ENCODE data around the gene GP1BA.

Gene GP1BA

DNA sequence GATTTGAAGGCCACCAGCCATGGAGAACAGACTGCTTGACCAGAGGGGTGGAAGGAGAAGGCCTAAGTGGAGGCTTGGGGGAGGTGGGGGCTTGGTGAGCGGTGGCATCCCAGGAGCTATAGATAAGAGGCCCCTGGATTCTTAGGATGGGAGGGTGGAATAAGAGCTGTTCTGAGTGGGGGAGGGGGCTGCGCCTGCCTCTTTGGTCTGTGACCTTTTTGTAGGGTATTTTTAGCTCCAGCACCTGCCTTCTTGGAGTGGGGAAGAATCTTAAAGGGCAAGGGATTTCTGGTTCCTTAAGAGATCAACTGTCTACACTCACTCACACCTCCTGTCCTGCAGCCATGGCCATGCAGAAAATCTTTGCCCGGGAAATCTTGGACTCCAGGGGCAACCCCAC lies 19.4 kb downstream of the GP1BA start:
- DNase-seq = no peak

- no peak for DNase-seq
Measured at GRCh38 chr17:4953451-4953961, 21.4 kb downstream of the GP1BA start.

DNA sequence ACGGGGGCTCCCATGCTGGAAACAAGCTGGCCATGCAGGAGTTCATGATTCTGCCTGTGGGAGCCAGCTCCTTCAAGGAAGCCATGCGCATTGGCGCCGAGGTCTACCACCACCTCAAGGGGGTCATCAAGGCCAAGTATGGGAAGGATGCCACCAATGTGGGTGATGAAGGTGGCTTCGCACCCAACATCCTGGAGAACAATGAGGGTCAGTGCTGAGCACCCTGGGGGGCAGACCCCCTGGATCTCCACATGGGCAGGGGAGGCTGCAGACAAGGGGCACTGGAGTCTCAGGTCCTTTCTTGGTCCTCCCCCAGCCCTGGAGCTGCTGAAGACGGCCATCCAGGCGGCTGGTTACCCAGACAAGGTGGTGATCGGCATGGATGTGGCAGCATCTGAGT lies 23.0 kb downstream of the GP1BA start:
- no peak for DNase-seq

- DNase-seq = peak; percentile 34
Measured at GRCh38 chr17:4956493-4957061, 24.5 kb downstream of the GP1BA start.

- DNase-seq = no peak
Measured at GRCh38 chr17:4958102-4958501, 26.0 kb downstream of the GP1BA start.

DNA sequence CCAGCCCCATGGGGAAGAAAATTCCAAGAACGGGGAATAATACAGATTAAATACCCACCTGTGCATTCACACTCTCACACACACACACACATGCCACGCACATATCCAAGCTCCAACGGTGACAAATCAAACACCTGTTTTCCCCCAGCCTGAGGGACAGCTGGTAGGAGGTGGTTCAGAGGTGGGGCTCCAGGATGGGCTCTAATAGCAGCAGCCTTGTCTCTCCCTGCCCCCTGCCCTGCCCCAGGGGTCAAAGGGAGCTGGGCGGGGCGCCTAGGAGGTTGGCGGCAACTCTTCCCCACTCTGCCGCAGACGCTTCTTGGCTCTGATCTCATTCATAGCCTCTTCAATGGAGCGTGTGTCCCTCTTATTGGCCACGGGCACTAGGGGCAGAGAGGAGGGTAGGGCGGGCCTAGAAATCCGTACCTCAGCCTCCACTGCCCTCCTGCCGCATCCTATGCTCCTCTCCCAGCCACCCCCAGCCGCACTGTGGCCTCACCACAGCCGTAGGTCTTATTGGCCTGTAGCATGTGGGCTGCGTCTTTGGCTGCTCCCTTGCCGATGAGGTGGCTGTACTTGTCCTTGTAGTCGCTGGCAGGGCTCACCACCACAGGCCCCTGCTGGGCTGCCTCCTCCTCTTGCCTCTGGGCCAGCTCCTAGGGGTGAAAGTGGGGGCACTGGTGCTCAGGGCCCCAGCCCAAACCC lies 27.3 kb downstream of the GP1BA start:
- DNase-seq = no peak

DNA sequence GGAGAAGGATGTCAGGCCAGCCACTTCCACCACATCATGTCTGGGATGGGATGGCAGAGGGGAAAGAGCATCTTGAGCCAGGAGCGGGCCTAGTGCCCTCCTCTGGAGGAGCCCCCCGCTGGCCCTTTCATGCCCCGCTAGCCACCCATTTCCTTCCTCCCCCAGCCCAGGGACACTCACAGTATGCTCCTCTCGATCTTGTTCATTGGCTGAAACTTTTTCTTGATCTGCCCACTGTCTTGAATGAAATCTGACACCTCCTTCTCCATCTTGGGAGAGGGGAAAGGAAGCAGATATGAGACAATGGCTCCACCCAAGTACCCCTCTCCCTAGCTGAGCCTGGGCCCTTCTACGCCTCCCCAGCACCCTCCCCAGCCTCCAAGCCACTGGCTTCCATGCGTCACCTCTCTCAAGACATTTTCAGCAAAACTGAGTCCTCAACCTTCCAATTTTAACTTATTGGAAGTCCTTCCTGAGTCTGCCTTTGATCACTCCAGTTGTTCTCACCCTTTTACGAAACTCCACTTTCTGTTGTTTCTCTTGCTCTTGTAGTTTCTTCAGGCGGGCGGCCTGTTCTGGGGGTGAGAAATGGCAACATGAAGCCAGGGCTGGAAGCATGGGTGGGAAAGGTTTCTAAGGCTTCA lies 28.3 kb downstream of the GP1BA start:
- no peak for DNase-seq

DNA sequence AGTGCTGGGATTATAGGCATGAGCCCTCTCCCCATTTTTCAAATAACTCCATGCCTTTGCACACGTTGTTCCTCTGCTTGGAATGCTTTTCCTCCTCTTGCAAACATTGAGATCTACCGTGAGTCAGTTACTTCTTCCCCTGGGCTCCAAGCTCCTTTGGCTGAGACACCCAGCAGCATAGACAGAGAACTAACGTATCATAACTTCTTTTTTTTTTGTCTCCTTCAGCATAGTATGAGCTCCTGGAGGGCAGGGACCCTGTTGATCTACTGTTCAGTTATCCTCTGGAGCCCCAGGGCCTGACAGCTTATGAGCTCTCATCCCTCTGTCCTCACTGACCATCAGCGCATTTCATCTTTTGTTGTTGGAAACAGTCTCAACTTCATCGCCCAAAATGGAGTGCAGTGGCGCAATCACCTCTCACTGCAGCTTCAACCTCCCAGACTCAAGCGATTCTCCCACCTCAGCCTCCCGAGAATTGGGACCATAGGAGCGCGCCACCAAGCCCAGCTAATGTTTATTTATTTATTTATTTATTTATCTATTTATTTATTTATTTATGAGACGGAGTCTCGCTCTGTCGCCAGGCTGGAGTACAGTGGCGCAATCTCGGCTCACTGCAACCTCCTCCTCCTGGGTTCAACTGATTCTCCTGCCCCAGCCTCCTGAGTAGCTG lies 33.4 kb downstream of the GP1BA start:
- DNase-seq = no peak

DNA sequence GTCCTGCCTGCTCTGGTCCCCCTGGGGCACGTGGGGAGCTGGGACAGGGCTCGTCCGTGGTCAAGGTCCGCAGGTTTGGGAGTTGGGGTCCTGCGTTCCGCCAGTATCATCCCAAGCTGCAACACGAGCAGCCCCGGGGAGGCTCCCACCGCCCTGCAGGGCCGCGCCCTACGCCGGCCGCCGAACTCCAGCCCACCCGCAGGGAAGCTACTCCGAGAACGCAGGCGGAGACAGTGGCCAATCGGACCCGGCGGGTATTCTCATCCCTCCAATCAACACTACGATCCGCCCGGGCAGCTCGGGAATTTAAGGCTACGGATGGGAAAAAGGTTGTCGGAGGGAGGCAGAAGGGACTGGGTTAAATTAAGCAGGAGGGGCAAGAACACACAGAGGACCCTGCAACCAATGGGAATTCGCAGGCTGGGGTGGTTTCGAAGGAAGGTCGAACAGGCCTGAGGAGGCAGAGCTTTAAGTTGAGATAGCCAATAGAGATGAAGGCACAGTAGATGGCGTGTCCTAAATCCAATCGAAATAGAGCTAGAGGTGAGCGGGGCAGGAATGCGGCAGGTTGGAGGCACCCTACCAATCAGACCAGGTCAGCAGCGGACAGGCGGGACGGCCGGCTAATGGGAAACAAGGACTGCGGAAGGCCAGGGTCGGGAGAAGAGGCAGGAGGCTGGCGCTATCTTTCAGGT lies 34.9 kb downstream of the GP1BA start:
- DNase-seq = peak; percentile 89

DNA sequence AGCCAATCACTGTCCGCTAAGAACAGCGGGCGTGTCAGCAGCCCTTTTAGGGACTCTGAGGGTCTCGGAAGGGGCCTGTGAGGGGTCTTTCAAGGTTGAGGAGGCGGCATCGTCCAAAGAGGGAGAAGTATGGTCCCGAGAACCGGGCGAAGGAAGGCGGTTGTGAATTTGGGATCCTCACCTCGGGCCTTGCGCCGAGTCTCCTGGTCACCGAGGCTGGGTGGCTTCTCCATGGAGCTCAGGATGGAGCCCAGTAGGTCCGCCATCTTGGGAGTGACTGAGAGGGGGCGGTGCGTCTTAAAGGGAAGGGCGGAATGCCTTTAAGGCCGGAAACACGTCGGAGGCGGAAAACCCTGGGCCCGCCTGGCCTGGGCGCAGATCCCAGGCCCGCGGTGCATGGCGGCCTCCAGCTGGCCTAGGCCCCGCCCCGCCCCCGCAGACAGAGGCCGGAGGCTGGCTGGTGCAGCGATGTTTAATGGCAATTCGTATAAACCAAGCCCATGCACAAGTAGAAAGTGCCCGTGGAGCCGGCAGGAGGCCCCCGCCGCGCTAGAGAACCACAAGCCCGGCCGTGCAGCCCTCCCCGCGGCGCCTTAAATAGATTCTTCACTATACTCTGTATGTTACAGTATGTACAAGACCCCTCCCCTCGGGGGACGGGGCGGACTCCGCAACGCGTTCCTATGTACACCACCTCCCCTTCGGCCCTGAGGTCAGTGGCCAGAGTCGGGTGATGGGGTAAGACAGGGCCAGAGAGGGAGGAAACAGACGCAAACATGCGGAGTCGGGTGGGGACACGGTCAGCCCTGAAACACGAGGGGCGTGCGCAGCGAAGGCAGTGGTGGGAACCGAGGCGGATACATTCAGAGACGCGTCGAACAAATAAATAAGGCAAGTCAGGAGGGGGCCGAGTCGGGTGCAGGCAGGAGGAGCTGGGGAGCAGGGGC lies 35.7 kb downstream of the GP1BA start, which contains the start of gene SPAG7:
SPAG7 (minus strand) TSS at position 279 of the 947 bp plus-strand sequence; CDS start at position 266, 13 bp downstream.
- DNase-seq = peak; percentile 86

DNA sequence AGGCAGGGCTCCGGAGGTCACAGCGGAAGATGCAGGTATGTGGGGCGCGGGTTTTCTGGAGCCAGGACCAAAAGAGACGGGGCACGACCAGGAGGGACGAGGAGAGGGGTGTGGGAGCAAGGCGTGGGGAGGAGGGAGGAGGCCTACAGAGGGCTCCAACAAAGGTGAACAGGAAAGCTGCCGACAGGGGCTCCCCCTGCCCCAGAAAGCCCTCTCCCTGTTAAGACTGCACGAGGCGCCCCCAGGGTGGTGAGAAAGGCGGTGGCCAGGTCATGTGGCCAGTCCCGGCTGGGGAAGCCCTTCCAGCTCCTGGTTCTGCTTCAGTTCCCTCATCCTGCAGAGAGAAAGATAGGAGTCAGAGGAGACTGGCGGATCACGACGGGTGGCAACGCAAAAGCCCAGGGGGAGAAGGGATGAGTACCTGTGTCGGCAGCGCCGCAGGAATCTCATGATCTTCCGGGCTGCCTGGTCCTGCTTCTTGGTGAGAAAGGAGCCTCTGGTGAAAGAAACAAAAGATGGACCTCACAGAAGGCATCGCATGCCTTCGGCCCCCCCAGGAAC lies 36.5 kb downstream of the GP1BA start:
- DNase-seq = no peak

GRCh38 chr17:4969047-4969550 lies 37.0 kb downstream of the GP1BA start:
- DNase-seq = no peak

- DNase-seq = no peak
Measured at GRCh38 chr17:4969551-4970173, 37.6 kb downstream of the GP1BA start.

DNA sequence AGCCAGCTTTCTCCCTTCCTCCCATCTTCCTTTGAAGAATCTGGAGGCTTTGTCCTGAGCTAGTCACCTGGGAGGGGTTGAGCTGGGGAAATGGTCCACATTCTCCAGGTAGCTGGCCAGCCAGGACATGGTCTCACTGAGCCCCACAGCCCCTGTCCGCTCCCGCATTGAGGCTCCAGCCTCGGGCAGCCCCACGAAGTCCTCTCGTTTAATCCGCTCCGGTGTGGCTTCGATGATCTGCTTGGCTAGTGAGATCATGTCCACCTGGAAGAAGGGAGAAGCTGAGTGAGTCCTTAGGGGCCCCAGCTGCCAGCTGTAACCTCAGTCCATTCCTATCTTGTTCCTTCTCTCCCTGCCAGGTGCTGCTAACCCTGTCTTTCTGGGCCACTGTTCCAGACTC lies 38.2 kb downstream of the GP1BA start:
- no peak for DNase-seq

- no peak for DNase-seq
Measured at GRCh38 chr17:4971826-4972225, 39.7 kb downstream of the GP1BA start.

GRCh38 chr17:4972322-4972721 lies 40.2 kb downstream of the GP1BA start:
- DNase-seq = no peak

DNA sequence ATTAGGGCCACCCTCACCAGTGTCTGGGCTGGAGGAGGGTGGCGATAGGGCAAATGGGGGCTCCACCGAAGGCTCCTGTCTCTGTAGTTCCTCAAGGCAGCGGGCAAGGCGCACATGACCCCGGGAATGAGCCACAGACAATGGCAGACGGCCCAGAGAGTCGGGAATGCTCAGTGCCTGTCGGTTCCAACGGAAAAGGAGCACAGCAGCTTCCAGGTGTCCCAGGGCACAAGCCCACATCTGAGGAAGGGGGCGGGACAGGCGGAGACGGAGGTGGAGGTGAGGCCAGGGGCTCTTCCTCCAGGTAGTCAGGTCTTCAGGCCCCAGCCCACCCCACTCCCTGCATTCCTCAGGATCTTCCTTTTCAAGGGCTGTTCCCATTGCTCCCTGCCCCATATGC lies 40.7 kb downstream of the GP1BA start:
- no peak for DNase-seq

GRCh38 chr17:4973256-4974114 lies 41.4 kb downstream of the GP1BA start:
- no peak for DNase-seq

- DNase-seq = no peak
Measured at GRCh38 chr17:4974115-4974670, 42.1 kb downstream of the GP1BA start.
